GM23338 (cell line): ENCODE measurements around the gene TMEM165. TPM values are rescaled to one million over a fixed set of nuclear protein-coding genes. Genes with fewer than 3 reads are reported as not detected.

Source experiments
- ATAC-seq: fragments of 200-7000 bp; cut with Tn5 transposase; 3 replicates; pipeline ENCODE4 v1.9.1; 2020
- DNase-seq: peaks from one replicate; pipeline ENCODE4 v3.0.0-alpha.2; 2015; ENCODE audit warnings: low spot score
- H2AFZ ChIP-seq: fragments of 200-600 bp; sonication (generic); 2 replicates; pipeline ENCODE4 v1.8.0; 2016; ENCODE audit warnings: antibody characterized with exemption, mild to moderate bottlenecking, moderate library complexity
- H3F3A ChIP-seq: fragments of 200-600 bp; sonication (generic); replicated peaks from 2 replicates; pipeline ENCODE4 v1.8.0; 2017; ENCODE audit warnings: antibody characterized with exemption, mixed run types, low read depth
- H3K27ac ChIP-seq: fragments of 200-600 bp; sonication (generic); 2 replicates; pipeline ENCODE4 v1.6.1; 2016; ENCODE audit warnings: low read depth
- H3K27me3 ChIP-seq: fragments of 200-600 bp; sonication (generic); 2 replicates; pipeline ENCODE4 v1.8.0; 2016; ENCODE audit warnings: mild to moderate bottlenecking, mixed run types, moderate library complexity; ENCODE audit not compliant: insufficient read depth
- H3K36me3 ChIP-seq: fragments of 200-600 bp; sonication (generic); 2 replicates; pipeline ENCODE4 v1.8.0; 2016; ENCODE audit warnings: mild to moderate bottlenecking; ENCODE audit not compliant: insufficient read depth
- H3K4me1 ChIP-seq: fragments of 200-600 bp; sonication (generic); 2 replicates; pipeline ENCODE4 v1.8.0; 2016; ENCODE audit warnings: mild to moderate bottlenecking, moderate library complexity; ENCODE audit not compliant: insufficient read depth
- H3K4me2 ChIP-seq: fragments of 200-600 bp; sonication (generic); 2 replicates; pipeline ENCODE4 v1.7.1; 2017; ENCODE audit warnings: mixed run types
- H3K4me3 ChIP-seq: fragments of 200-600 bp; sonication (generic); 2 replicates; pipeline ENCODE4 v1.6.1; 2016; ENCODE audit warnings: mixed run types
- H3K79me2 ChIP-seq: fragments of 200-600 bp; sonication (generic); replicated peaks from 2 replicates; pipeline ENCODE4 v1.8.0; 2017; ENCODE audit warnings: mild to moderate bottlenecking; ENCODE audit not compliant: insufficient read depth
- H3K9me2 ChIP-seq: fragments of 200-600 bp; sonication (generic); 2 replicates; pipeline ENCODE4 v1.8.0; 2017; ENCODE audit not compliant: insufficient read depth
- H4K20me1 ChIP-seq: fragments of 200-600 bp; sonication (generic); replicated peaks from 2 replicates; pipeline ENCODE4 v1.8.0; 2017; ENCODE audit warnings: mild to moderate bottlenecking; ENCODE audit not compliant: insufficient read depth
- H3K27ac Mint-ChIP-seq: 2 replicates; pipeline ENCODE4 v1.8.0; 2020; ENCODE audit warnings: inconsistent platforms, mild to moderate bottlenecking, moderate library complexity, mixed read lengths
- H3K27me3 Mint-ChIP-seq: 3 replicates; pipeline ENCODE4 v1.8.0; 2022; ENCODE audit warnings: low read depth, mild to moderate bottlenecking, moderate library complexity, mixed read lengths, inconsistent platforms; ENCODE audit not compliant: insufficient read depth, poor library complexity
- H3K36me3 Mint-ChIP-seq: 3 replicates; pipeline ENCODE4 v1.8.0; 2021; ENCODE audit warnings: low read depth, mild to moderate bottlenecking, inconsistent platforms, moderate library complexity, mixed read lengths
- H3K4me1 Mint-ChIP-seq: 3 replicates; pipeline ENCODE4 v1.8.0; 2020; ENCODE audit warnings: mild to moderate bottlenecking, inconsistent platforms, mixed read lengths
- H3K4me3 Mint-ChIP-seq: 3 replicates; pipeline ENCODE4 v1.8.0; 2021; ENCODE audit warnings: moderate library complexity, mild to moderate bottlenecking, inconsistent platforms, mixed read lengths
- H3K9me3 Mint-ChIP-seq: 3 replicates; pipeline ENCODE4 v1.8.0; 2020; ENCODE audit warnings: moderate library complexity, mild to moderate bottlenecking, inconsistent platforms, mixed read lengths
- ETS1 ChIP-seq: IDR thresholded peaks from 2 replicates; pipeline ENCODE4 v1.6.1; 2016; ENCODE audit warnings: antibody characterized with exemption
- EZH2 ChIP-seq: fragments of 200-600 bp; sonication (generic); IDR thresholded peaks from one replicate; pipeline ENCODE4 v1.8.0; 2017; ENCODE audit warnings: antibody characterized with exemption, mild to moderate bottlenecking, low read depth; ENCODE audit not compliant: unreplicated experiment
- REST ChIP-seq: IDR thresholded peaks from one replicate; pipeline ENCODE4 v1.6.1; 2018; ENCODE audit warnings: antibody characterized with exemption; ENCODE audit not compliant: unreplicated experiment
- STAT1 ChIP-seq: IDR thresholded peaks from one replicate; pipeline ENCODE4 v1.6.1; 2016; ENCODE audit warnings: antibody characterized with exemption; ENCODE audit not compliant: unreplicated experiment
- ZNF114 ChIP-seq: fragments of 250-450 bp; sonication (Bioruptor Pico); IDR thresholded peaks from 2 replicates; pipeline ENCODE4 v1.5.0; 2020; ENCODE audit warnings: mild to moderate bottlenecking, moderate library complexity
- polyA plus RNA-seq: library from polyadenylated mRNA; unstranded; fragments of >200 nt; fragmentation: Nextera tagmentation; extraction: Ambion mirVana; gene quantifications from 2 replicates; pipeline ENCODE4 v1.2.1, GENCODE V29; 2016
- total RNA-seq: library from RNA; depleted of rRNA; stranded (reverse); fragments of >200 nt; shearing (Covaris generic); gene quantifications from 2 replicates; pipeline ENCODE4 v1.2.3, GENCODE V29; 2014
- TF ChIP-seq, protein P1 (sequence below), 2 experiments: fragments of 200-600 bp in 1 of 2; sonication (generic) in 1 of 2; conservative IDR thresholded peaks; 2 replicates each; pipeline versions ENCODE4 v1.5.1 to v1.6.1; 2016 to 2017; ENCODE audit warnings: antibody characterized with exemption in 2 of 2, low read depth in 2 of 2, mild to moderate bottlenecking in 2 of 2, moderate library complexity in 1 of 2
- TF ChIP-seq, protein P2 (sequence below): fragments of 250-450 bp; sonication (Bioruptor Pico); IDR thresholded peaks from 2 replicates; pipeline ENCODE4 v1.5.0; 2020; ENCODE audit warnings: mild to moderate bottlenecking, moderate library complexity

Gene TMEM165
- total and polyA plus RNA-seq, 2 experiments from 2014 or later: 125 to 171 TPM

DNA sequence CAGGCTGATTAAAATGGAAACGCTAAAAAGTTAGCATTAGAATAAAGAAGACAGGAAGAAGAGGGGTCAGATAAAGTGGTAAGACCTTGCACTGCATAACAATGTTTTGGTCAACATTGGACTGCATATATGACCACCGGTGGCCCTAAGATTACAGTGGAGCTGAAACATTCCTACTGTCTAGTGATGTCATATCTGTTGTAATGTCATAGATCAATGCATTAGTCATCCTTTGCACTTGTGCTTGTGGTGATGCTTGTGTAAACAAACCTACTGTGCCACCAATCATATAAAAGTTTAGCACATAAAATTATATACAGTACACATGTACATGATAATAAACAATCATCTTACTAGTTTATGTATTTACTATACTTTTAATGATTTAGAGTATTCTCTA is 73.0 kb downstream of the TMEM165 start:
- H3K9me3 Mint-ChIP-seq: no peaks in the 10 kb centered on the region
- H3K4me1 Mint-ChIP-seq: peaks cover 8% of the 10 kb centered on the region
- no peak overlapping the region for H3K27ac ChIP-seq
- H3K4me3 Mint-ChIP-seq: peak overlapping the region; percentile 25; the same call in 1 of the 3 replicates
- no peak for DNase-seq
- TF ChIP-seq, protein P1, sequence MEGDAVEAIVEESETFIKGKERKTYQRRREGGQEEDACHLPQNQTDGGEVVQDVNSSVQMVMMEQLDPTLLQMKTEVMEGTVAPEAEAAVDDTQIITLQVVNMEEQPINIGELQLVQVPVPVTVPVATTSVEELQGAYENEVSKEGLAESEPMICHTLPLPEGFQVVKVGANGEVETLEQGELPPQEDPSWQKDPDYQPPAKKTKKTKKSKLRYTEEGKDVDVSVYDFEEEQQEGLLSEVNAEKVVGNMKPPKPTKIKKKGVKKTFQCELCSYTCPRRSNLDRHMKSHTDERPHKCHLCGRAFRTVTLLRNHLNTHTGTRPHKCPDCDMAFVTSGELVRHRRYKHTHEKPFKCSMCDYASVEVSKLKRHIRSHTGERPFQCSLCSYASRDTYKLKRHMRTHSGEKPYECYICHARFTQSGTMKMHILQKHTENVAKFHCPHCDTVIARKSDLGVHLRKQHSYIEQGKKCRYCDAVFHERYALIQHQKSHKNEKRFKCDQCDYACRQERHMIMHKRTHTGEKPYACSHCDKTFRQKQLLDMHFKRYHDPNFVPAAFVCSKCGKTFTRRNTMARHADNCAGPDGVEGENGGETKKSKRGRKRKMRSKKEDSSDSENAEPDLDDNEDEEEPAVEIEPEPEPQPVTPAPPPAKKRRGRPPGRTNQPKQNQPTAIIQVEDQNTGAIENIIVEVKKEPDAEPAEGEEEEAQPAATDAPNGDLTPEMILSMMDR (conservative IDR thresholded peaks at IDR 0.05; ENCODE audit: low read depth in 2 of 2): no peak
- TF ChIP-seq, protein P2, sequence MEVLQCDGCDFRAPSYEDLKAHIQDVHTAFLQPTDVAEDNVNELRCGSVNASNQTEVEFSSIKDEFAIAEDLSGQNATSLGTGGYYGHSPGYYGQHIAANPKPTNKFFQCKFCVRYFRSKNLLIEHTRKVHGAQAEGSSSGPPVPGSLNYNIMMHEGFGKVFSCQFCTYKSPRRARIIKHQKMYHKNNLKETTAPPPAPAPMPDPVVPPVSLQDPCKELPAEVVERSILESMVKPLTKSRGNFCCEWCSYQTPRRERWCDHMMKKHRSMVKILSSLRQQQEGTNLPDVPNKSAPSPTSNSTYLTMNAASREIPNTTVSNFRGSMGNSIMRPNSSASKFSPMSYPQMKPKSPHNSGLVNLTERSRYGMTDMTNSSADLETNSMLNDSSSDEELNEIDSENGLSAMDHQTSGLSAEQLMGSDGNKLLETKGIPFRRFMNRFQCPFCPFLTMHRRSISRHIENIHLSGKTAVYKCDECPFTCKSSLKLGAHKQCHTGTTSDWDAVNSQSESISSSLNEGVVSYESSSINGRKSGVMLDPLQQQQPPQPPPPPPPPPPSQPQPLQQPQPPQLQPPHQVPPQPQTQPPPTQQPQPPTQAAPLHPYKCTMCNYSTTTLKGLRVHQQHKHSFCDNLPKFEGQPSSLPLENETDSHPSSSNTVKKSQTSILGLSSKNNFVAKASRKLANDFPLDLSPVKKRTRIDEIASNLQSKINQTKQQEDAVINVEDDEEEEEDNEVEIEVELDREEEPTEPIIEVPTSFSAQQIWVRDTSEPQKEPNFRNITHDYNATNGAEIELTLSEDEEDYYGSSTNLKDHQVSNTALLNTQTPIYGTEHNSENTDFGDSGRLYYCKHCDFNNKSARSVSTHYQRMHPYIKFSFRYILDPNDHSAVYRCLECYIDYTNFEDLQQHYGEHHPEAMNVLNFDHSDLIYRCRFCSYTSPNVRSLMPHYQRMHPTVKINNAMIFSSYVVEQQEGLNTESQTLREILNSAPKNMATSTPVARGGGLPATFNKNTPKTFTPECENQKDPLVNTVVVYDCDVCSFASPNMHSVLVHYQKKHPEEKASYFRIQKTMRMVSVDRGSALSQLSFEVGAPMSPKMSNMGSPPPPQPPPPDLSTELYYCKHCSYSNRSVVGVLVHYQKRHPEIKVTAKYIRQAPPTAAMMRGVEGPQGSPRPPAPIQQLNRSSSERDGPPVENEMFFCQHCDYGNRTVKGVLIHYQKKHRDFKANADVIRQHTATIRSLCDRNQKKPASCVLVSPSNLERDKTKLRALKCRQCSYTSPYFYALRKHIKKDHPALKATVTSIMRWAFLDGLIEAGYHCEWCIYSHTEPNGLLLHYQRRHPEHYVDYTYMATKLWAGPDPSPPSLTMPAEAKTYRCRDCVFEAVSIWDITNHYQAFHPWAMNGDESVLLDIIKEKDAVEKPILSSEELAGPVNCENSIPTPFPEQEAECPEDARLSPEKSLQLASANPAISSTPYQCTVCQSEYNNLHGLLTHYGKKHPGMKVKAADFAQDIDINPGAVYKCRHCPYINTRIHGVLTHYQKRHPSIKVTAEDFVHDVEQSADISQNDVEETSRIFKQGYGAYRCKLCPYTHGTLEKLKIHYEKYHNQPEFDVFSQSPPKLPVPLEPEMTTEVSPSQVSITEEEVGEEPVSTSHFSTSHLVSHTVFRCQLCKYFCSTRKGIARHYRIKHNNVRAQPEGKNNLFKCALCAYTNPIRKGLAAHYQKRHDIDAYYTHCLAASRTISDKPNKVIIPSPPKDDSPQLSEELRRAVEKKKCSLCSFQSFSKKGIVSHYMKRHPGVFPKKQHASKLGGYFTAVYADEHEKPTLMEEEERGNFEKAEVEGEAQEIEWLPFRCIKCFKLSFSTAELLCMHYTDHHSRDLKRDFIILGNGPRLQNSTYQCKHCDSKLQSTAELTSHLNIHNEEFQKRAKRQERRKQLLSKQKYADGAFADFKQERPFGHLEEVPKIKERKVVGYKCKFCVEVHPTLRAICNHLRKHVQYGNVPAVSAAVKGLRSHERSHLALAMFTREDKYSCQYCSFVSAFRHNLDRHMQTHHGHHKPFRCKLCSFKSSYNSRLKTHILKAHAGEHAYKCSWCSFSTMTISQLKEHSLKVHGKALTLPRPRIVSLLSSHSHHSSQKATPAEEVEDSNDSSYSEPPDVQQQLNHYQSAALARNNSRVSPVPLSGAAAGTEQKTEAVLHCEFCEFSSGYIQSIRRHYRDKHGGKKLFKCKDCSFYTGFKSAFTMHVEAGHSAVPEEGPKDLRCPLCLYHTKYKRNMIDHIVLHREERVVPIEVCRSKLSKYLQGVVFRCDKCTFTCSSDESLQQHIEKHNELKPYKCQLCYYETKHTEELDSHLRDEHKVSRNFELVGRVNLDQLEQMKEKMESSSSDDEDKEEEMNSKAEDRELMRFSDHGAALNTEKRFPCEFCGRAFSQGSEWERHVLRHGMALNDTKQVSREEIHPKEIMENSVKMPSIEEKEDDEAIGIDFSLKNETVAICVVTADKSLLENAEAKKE (CRISPR knock-in tag): no peak
- TF ChIP-seq STAT1 (no peak), ETS1 (no peak), EZH2 (no peak), REST (no peak), ZNF114 (no peak)
- H3K4me2 ChIP-seq: peak overlapping the region; percentile 27
- H3K9me2 ChIP-seq: no peaks in the 10 kb centered on the region
- no peaks in the 10 kb centered on the region for H3K79me2 ChIP-seq
- peaks cover 18% of the 10 kb centered on the region for H3K36me3 Mint-ChIP-seq
- H3K27me3 Mint-ChIP-seq: no peaks in the 10 kb centered on the region
- H3K27me3 ChIP-seq: no peaks in the 10 kb centered on the region
- H4K20me1 ChIP-seq: no peaks in the 10 kb centered on the region
- no peak for ATAC-seq
- 0 out of 2 replicates have a peak overlapping the region, but pooled peaks have one; percentile 42 for H3K27ac Mint-ChIP-seq
- H3F3A ChIP-seq: no peaks in the 10 kb centered on the region
- peaks cover 18% of the 10 kb centered on the region; the same call in 1 of the 2 replicates for H3K36me3 ChIP-seq
- peaks cover 16% of the 10 kb centered on the region for H3K4me1 ChIP-seq
- H2AFZ ChIP-seq: no peak overlapping the region
- H3K4me3 ChIP-seq: no peak overlapping the region
